ENCODE measurements around the gene AMFR.

The AMFR gene

GRCh38 chr16:56463153-56463552 is 37.8 kb upstream of the AMFR start:
- no peak for TF ChIP-seq CTCF (conservative IDR thresholded peaks at IDR 0.05; ENCODE audit: low read depth, low read length)
- no peak for DNase-seq (ENCODE audit: low read depth)
- H3K4me3 ChIP-seq (ENCODE audit: low read length), result no peak overlapping the region

GRCh38 chr16:56462064-56462796 is 36.9 kb upstream of the AMFR start:
- no peak for DNase-seq (ENCODE audit: low read depth)
- no peak for TF ChIP-seq CTCF (conservative IDR thresholded peaks at IDR 0.05; ENCODE audit: low read depth, low read length)
- H3K4me3 ChIP-seq (ENCODE audit: low read length), result no peak overlapping the region

DNA sequence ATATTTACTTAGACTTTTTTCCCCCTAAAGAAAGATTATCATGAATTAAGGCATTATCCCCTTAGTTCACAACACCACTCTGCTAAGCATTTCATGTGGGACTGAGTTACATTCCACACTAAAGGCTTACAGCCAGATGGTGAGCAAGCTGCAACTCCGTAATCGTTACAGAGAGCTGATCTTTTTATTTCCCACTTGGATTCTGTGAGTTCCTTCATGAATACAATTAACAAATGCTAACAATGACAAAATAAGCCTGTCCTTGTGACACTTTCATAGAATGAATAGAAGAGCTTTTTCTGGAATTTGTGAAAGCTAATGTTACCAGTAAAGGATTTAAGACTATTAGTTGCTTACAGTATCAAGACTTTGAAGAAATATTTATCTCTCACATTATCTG is 34.8 kb upstream of the AMFR start:
- H3K4me3 ChIP-seq (ENCODE audit: low read length), result no peak overlapping the region
- TF ChIP-seq CTCF (conservative IDR thresholded peaks at IDR 0.05; ENCODE audit: low read depth, low read length), result no peak
- DNase-seq (ENCODE audit: low read depth), result peak; percentile 71

DNA sequence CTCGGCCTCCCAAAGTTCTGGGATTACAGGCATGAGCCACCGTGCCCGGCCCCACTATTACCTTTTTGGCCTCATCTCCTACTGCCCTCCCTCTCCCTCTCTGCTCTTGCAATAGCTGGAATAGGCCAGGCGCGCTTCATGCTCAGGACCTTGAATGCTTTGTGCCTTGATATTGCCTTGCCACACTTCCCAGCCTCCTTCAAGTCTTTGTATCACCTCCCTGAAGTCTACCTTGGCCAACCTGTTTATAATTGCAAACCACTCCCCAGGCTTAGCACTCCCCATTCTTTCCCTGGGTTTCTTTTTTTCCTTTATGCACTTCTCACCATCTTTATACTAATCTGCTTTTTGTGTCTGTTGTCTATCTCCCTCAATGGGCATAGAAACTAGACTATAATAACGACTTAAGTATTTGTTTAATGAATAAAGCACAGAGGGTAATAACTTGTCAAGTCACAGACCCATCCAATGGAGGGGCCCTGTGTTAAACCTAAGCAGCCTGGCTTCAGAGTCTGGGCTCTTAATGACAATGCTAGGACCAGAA is 32.7 kb upstream of the AMFR start:
- no peak overlapping the region for H3K4me3 ChIP-seq (ENCODE audit: low read length)
- no peak for DNase-seq (ENCODE audit: low read depth)
- no peak for TF ChIP-seq CTCF (conservative IDR thresholded peaks at IDR 0.05; ENCODE audit: low read depth, low read length)

- TF ChIP-seq CTCF (conservative IDR thresholded peaks at IDR 0.05; ENCODE audit: low read depth, low read length), result no peak
- peak; percentile 13 for DNase-seq (ENCODE audit: low read depth)
- H3K4me3 ChIP-seq (ENCODE audit: low read length), result peak overlapping the region; percentile 91
Measured at GRCh38 chr16:56451753-56452689, 26.7 kb upstream of the AMFR start.

DNA sequence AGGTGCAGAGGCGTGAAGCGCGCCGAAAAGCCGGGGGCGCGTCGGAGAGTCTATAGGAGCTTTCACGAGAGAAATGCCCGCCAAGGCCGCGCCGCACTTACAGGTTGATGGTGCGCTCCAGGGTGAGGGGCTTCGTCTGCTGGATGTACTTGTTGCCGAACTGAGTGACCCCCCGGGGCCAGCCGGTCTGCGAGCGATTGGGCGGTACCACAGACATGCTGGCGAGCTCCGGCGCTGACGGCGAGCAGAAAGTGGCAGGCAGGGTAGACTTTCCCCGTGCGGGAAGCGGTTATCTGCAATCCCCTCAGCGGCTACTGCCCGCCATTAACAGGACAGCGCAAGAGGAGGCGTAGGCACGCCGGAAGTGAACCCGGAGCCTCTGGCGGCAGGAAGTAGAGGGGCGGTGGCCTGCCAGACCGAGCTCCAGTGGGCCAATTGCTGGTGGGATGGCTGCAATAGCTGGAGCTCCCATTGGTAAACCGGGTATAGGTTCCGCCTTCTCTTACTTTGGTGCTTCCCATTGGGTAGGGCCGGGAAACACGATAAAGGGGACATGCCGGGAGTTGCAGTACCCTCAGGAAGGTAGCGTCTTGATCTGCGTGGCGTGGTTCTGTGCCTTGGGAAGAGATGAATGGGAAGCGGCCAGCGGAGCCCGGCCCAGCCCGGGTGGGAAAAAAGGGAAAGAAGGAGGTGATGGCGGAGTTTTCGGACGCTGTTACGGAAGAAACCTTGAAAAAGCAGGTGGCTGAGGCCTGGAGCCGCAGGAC is 25.8 kb upstream of the AMFR start, which contains the start of the genes NUDT21 and OGFOD1:
Gene NUDT21, minus strand, starts transcription at position 347 of the 767 bp plus-strand sequence. Its CDS starts 130 bp downstream, at position 217.
Gene OGFOD1, plus strand, starts transcription at position 569 of the 767 bp plus-strand sequence. Its CDS starts 59 bp downstream, at position 628.
- no peak for TF ChIP-seq CTCF (conservative IDR thresholded peaks at IDR 0.05; ENCODE audit: low read depth, low read length)
- peak; percentile 96 for DNase-seq (ENCODE audit: low read depth)
- peak within 1 kb of the TSS; percentile 91 for H3K4me3 ChIP-seq (ENCODE audit: low read length)

Measured in retinal pigment epithelial cell (primary cell).